ENCODE data around the gene CXCL8.
A peak's percentile ranks its signal among the peaks of the same experiment; 100 is the strongest.
"Not testable (repeated sequence)": the region's sequence is repeated elsewhere in the genome, so short reads cannot be mapped to it uniquely, and the experiment has no call there.

The CXCL8 gene

GRCh38 chr4:73740353-73740778 lies at the start of gene CXCL8:
CXCL8 (plus strand) TSS chr4:73740569; CDS start chr4:73740659, 90 bp downstream.
- peak; percentile 60 for DNase-seq

- not testable (repeated sequence) for DNase-seq
Observed at GRCh38 chr4:73691201-73691600, 49.2 kb upstream of the CXCL8 start.

- DNase-seq = no peak
Observed at GRCh38 chr4:73691759-73692158, 48.6 kb upstream of the CXCL8 start.

- DNase-seq = no peak
Observed at GRCh38 chr4:73692254-73692653, 48.1 kb upstream of the CXCL8 start.

GRCh38 chr4:73692701-73693100 lies 47.7 kb upstream of the CXCL8 start:
- no peak for DNase-seq

GRCh38 chr4:73693811-73694210 lies 46.6 kb upstream of the CXCL8 start:
- DNase-seq = no peak

GRCh38 chr4:73698217-73698616 lies 42.2 kb upstream of the CXCL8 start:
- DNase-seq = no peak

- no peak for DNase-seq
Observed at GRCh38 chr4:73701116-73701515, 39.3 kb upstream of the CXCL8 start.

- DNase-seq = no peak
Observed at GRCh38 chr4:73702796-73703287, 37.5 kb upstream of the CXCL8 start.

GRCh38 chr4:73703320-73703719 lies 37.0 kb upstream of the CXCL8 start:
- DNase-seq = no peak

- no peak for DNase-seq
Observed at GRCh38 chr4:73704314-73705055, 35.9 kb upstream of the CXCL8 start.

GRCh38 chr4:73705056-73705432 lies 35.3 kb upstream of the CXCL8 start:
- DNase-seq = no peak

- DNase-seq = no peak
Observed at GRCh38 chr4:73705721-73706120, 34.6 kb upstream of the CXCL8 start.

- no peak for DNase-seq
Observed at GRCh38 chr4:73706811-73707210, 33.6 kb upstream of the CXCL8 start.

- DNase-seq = no peak
Observed at GRCh38 chr4:73707269-73707875, 33.0 kb upstream of the CXCL8 start.

GRCh38 chr4:73707918-73708577 lies 32.3 kb upstream of the CXCL8 start:
- no peak for DNase-seq

- DNase-seq = no peak
Observed at GRCh38 chr4:73709451-73710033, 30.8 kb upstream of the CXCL8 start.

GRCh38 chr4:73710094-73710493 lies 30.3 kb upstream of the CXCL8 start:
- DNase-seq = no peak

GRCh38 chr4:73711989-73712388 lies 28.4 kb upstream of the CXCL8 start:
- DNase-seq = no peak

- DNase-seq = no peak
Observed at GRCh38 chr4:73713650-73714049, 26.7 kb upstream of the CXCL8 start.

- no peak for DNase-seq
Observed at GRCh38 chr4:73714647-73715046, 25.7 kb upstream of the CXCL8 start.

- DNase-seq = no peak
Observed at GRCh38 chr4:73715659-73716058, 24.7 kb upstream of the CXCL8 start.

All from NCI-H1092 (cell line).